Mononuclear cell (primary cell): ENCODE data around the gene DGKK. TPM values are rescaled to one million over a fixed set of nuclear protein-coding genes. Genes with fewer than 3 reads are reported as not detected.

Source experiments
- H3K27me3 ChIP-seq: 2 replicates; pipeline ENCODE4 v1.6.0; 2011; ENCODE audit warnings: low read length, control low read depth; ENCODE audit not compliant: insufficient read depth
- H3K4me1 ChIP-seq: 2 replicates; pipeline ENCODE4 v1.5.1; 2011; ENCODE audit warnings: mild to moderate bottlenecking, low read length, control low read depth; ENCODE audit not compliant: insufficient read depth
- H3K4me3 ChIP-seq: 2 replicates; pipeline ENCODE4 v1.5.1; 2011; ENCODE audit warnings: mild to moderate bottlenecking, low read length, moderate library complexity
- H3K9me3 ChIP-seq: 2 replicates; pipeline ENCODE4 v1.5.1; 2011; ENCODE audit warnings: low read depth, mild to moderate bottlenecking, control low read depth, low read length
- total RNA-seq: library from RNA; depleted of rRNA; stranded (reverse); fragments of >200 nt; gene quantifications from one replicate; pipeline ENCODE4 v1.2.3, GENCODE V29; 2012

The DGKK gene
- total RNA-seq, result 0.31 TPM

DNA sequence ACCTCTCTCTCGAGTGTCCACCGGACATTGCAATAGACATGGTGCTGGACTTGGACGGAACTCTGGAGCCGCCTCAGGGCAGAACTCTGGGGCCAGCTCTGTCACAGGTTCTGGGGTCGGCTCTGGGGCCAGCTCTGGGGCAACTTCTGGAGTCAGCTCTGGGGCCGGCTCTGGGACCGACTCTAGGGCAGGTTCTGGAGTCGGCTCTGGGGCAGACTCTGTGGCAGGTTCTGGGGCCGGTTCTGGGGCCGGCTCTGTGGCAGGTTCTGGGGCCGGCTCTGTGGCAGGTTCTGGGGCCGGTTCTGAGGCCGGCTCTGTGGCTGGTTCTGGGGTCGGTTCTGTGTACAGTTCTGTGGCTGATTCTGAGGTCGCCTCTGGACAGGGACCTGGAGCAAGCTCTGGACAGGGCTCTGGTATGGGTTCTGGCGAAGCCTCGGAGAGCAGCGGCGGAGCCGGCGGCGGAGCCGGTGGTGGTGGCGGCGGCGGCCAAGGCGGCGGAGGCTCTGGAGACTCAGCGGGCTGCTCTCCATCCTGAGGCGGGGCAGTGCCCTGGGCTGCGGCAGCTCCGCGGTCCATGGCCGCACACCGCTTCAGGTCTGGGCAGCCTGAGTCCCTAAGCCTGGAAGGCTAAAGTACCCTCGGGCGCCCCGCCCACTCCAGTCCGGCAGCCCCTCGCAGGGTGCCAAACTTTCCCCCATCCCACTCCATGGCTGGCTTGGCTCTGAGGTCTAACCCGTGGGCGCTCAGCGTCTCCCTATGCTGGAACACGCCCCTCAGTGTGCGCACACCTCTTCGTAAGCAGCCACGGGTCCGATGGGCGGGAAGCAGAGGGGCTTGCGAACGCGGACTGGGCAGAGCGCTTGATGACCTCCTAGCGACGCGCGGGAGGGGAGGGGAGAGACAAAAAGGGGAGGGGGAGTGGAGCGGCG lies at the start of gene DGKK:
Gene DGKK (minus strand): TSS at position 723 of the 929 bp plus-strand sequence. CDS start 147 bp downstream, at position 576.
- H3K27me3 ChIP-seq, result peaks cover 59% of the 10 kb centered on the region
- H3K4me1 ChIP-seq, result no peaks in the 10 kb centered on the region
- H3K4me3 ChIP-seq, result no peak within 1 kb of the TSS
- no peaks in the 10 kb centered on the region for H3K9me3 ChIP-seq

DNA sequence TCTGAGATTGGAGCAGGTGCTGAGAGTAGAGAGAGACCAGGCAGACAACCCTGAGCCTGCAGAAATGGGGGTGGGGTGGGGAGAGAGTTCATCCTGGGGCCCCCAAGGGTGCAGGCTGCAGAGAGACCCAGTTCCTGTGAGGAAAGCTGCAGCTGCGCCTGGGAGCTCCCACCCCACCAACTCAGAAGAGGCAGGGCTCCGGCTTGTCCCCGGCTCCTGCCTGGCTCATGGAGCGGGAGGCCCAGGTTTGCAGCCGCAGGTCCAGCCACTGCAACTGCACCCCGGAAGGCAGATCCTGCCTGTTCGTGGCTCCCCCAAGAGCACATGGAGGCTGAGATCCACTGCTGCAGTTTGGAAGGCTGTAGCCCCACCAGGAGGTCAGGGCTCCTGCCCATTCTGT lies 44.2 kb upstream of the DGKK start:
- Histone ChIP-seq H3K4me1 (no peaks in the 10 kb centered on the region), H3K4me3 (no peak overlapping the region), H3K27me3 (no peaks in the 10 kb centered on the region), H3K9me3 (no peaks in the 10 kb centered on the region)

- H3K4me1 ChIP-seq, result no peaks in the 10 kb centered on the region
- no peak overlapping the region for H3K4me3 ChIP-seq
- no peaks in the 10 kb centered on the region for H3K9me3 ChIP-seq
- H3K27me3 ChIP-seq, result no peaks in the 10 kb centered on the region
These were observed 26.5 kb upstream of the DGKK start for GRCh38 chrX:50497114-50497513.

- H3K27me3 ChIP-seq, result no peaks in the 10 kb centered on the region
- H3K4me3 ChIP-seq, result no peak overlapping the region
- no peaks in the 10 kb centered on the region for H3K4me1 ChIP-seq
- H3K9me3 ChIP-seq, result no peaks in the 10 kb centered on the region
These were observed 25.0 kb upstream of the DGKK start for GRCh38 chrX:50495616-50496015.

DNA sequence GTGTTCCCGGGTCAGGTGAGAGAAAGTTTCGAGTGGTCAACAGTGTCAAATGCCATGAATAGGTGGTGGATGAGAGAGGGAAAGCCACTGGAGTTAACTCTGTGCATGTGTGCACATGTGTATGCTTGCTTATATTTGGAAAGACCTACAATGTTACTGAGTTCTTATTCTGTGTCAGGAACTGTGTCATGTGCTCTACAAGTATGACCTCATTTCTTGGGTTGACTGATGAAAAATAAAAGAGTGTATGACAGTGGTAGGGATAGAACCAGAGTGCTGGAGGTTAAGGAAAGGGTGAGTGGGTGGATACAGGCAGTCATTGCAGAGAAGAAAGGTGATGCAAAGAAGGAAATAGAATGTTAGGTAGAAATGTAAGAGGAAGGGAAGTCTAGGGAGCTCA lies 22.1 kb upstream of the DGKK start:
- no peaks in the 10 kb centered on the region for H3K4me1 ChIP-seq
- H3K27me3 ChIP-seq, result no peaks in the 10 kb centered on the region
- H3K4me3 ChIP-seq, result no peak overlapping the region
- H3K9me3 ChIP-seq, result no peaks in the 10 kb centered on the region

GRCh38 chrX:50484662-50485061 lies 14.0 kb upstream of the DGKK start:
- H3K9me3 ChIP-seq, result no peaks in the 10 kb centered on the region
- no peaks in the 10 kb centered on the region for H3K27me3 ChIP-seq
- H3K4me3 ChIP-seq, result no peak overlapping the region
- no peaks in the 10 kb centered on the region for H3K4me1 ChIP-seq

DNA sequence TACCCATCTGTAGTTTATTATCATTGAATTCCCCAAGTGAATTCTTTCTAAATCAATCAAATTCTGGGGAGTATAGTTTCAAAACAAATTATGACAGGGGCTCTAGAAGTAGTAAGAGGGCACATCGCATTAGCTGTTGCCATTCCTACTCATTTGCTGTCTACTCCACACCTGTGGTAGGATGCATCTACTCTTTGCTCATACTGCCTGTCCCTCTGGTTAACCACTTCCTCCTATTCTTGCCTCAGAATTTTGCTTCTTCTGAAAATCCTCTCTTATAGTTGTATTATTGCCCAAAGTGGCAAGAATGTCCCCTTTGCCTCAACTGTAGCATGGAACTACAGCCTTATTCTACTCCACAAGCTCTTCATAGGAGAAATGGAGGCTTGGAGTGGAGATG lies 12.7 kb upstream of the DGKK start:
- no peak overlapping the region for H3K4me3 ChIP-seq
- no peaks in the 10 kb centered on the region for H3K27me3 ChIP-seq
- H3K4me1 ChIP-seq, result no peaks in the 10 kb centered on the region
- no peaks in the 10 kb centered on the region for H3K9me3 ChIP-seq

- no peaks in the 10 kb centered on the region for H3K4me1 ChIP-seq
- no peak overlapping the region for H3K4me3 ChIP-seq
- peaks cover 25% of the 10 kb centered on the region for H3K27me3 ChIP-seq
- H3K9me3 ChIP-seq, result no peaks in the 10 kb centered on the region
These were observed 4.6 kb upstream of the DGKK start for GRCh38 chrX:50475208-50475607.

GRCh38 chrX:50471390-50471789 lies 765 bp upstream of the DGKK start:
- peaks cover 55% of the 10 kb centered on the region for H3K27me3 ChIP-seq
- H3K4me3 ChIP-seq, result no peak overlapping the region
- no peaks in the 10 kb centered on the region for H3K4me1 ChIP-seq
- no peaks in the 10 kb centered on the region for H3K9me3 ChIP-seq

DNA sequence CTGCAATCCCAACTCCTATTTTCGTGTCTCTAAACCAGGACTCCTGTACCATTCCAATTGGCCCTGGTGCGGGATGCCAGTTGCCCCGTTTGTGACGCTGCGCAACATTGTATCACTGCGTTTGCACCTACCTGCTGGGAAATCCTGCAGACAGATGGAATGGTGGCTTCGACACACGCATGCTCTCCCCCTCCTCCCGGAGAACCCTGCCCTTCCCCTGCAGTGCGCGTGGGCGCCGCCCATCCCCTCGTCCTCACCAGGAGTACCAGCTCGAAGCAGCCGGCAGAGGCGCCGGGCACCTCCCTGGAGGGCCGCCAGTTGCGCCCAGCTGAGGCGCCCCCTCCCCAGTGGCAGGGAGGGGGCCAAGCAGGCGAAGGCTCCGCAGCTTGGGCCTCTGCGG lies 1.4 kb downstream of the DGKK start:
- no peak overlapping the region for H3K4me3 ChIP-seq
- no peaks in the 10 kb centered on the region for H3K4me1 ChIP-seq
- H3K9me3 ChIP-seq, result no peaks in the 10 kb centered on the region
- H3K27me3 ChIP-seq, result peaks cover 66% of the 10 kb centered on the region

GRCh38 chrX:50459615-50460014 lies 11.0 kb downstream of the DGKK start:
- H3K9me3 ChIP-seq, result no peaks in the 10 kb centered on the region
- no peak overlapping the region for H3K4me3 ChIP-seq
- H3K27me3 ChIP-seq, result peaks cover under 1% of the 10 kb centered on the region
- peaks cover 6% of the 10 kb centered on the region for H3K4me1 ChIP-seq

DNA sequence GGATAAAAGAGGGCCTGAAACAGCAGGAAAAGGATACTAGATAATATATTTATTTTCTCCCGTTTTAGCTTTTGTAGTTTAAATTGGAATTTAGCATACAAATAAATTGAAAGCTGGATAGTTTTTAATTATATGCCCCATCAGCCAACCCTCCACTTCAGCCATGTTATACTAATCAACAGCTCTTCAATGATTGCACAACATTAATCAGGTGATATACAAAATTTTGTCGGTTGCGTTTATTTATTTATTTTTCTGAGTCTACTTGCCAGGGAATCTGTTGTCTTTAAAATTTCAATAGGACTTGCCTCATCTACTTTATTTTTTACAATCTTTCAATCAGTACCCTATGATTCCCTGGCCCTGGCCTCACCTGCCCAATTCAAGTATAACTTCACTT lies 12.1 kb downstream of the DGKK start:
- no peak overlapping the region for H3K4me3 ChIP-seq
- H3K9me3 ChIP-seq, result no peaks in the 10 kb centered on the region
- peaks cover 6% of the 10 kb centered on the region for H3K4me1 ChIP-seq
- H3K27me3 ChIP-seq, result no peaks in the 10 kb centered on the region

GRCh38 chrX:50456712-50457484 lies 13.7 kb downstream of the DGKK start:
- H3K4me3 ChIP-seq, result no peak overlapping the region
- H3K9me3 ChIP-seq, result no peaks in the 10 kb centered on the region
- no peaks in the 10 kb centered on the region for H3K27me3 ChIP-seq
- H3K4me1 ChIP-seq, result peaks cover 6% of the 10 kb centered on the region

GRCh38 chrX:50452782-50453181 lies 17.8 kb downstream of the DGKK start:
- Histone ChIP-seq H3K4me1 (peaks cover 6% of the 10 kb centered on the region), H3K4me3 (no peak overlapping the region), H3K27me3 (no peaks in the 10 kb centered on the region), H3K9me3 (no peaks in the 10 kb centered on the region)

- H3K4me3 ChIP-seq, result no peak overlapping the region
- no peaks in the 10 kb centered on the region for H3K9me3 ChIP-seq
- no peaks in the 10 kb centered on the region for H3K27me3 ChIP-seq
- no peaks in the 10 kb centered on the region for H3K4me1 ChIP-seq
These were observed 20.3 kb downstream of the DGKK start for GRCh38 chrX:50450324-50450723.
